ENCODE data around the gene UROS. TPM values are rescaled to one million over a fixed set of nuclear protein-coding genes. Genes with fewer than 3 reads are reported as not detected.

The UROS gene
- total RNA-seq, 4 donors from 2014 or later: 22.7 to 48.2 (median 27.3) TPM

DNA sequence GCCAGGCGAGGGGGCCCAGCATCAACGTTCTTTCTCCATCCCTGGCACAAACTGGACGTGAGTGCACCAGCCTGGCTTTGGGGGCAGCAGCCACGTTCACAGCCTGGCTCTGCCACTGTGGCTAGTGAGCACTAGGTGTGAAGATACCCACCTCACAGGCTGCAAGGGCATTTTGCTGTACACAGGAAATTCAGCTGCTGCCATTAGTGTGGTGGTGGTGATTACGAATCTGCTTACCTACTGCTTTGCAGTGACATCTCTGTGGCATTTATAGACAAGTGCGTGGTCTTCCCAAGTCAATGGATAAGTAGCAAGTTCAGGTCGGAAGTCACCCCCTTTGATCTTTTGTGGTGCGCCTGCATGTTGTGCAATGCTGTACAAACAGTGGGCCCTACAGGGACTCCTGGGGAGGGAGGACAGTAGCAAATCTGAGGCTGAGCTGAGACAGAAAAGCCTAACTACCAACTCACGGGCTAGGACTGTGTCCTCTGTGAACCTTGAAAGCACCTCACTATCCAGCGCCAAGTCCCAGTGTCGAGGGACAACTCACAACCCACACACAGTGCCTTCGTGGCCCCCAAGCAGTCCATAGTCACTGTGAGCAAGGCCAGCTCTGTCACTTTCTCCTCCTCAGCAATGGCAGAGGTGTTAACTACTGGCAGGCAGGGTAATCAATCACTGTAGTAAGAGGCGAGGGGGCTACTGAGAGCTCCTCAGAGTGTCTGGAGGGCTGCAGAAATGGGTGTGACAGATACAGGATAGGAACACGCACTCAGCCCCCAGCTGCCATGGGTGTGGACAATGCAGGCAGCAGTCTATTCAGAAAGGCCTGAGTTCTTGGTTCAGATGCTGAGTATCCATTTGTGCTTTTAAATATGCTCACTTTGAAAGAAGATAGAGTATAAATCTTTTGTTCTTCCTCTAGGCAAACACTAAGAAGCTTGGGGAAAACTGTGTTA lies 30.4 kb downstream of the UROS start:
- no peaks in the 10 kb centered on the region for H3K27me3 ChIP-seq
- H3K36me3 ChIP-seq: peaks cover 83% of the 10 kb centered on the region
- H3K9me3 ChIP-seq: no peaks in the 10 kb centered on the region
- H3K4me1 ChIP-seq: no peaks in the 10 kb centered on the region
- DNase-seq (ENCODE audit: low spot score in 2 of 2): no peak
- TF ChIP-seq, protein P1, sequence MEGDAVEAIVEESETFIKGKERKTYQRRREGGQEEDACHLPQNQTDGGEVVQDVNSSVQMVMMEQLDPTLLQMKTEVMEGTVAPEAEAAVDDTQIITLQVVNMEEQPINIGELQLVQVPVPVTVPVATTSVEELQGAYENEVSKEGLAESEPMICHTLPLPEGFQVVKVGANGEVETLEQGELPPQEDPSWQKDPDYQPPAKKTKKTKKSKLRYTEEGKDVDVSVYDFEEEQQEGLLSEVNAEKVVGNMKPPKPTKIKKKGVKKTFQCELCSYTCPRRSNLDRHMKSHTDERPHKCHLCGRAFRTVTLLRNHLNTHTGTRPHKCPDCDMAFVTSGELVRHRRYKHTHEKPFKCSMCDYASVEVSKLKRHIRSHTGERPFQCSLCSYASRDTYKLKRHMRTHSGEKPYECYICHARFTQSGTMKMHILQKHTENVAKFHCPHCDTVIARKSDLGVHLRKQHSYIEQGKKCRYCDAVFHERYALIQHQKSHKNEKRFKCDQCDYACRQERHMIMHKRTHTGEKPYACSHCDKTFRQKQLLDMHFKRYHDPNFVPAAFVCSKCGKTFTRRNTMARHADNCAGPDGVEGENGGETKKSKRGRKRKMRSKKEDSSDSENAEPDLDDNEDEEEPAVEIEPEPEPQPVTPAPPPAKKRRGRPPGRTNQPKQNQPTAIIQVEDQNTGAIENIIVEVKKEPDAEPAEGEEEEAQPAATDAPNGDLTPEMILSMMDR (IDR thresholded peaks at IDR 0.05): no peak
- TF ChIP-seq EP300 (IDR thresholded peaks at IDR 0.05) (no peak), POLR2A (IDR thresholded peaks at IDR 0.05) (no peak), POLR2AphosphoS5 (IDR thresholded peaks at IDR 0.05) (no peak)
- H3K27ac ChIP-seq: no peak overlapping the region
- no peak overlapping the region for H3K4me3 ChIP-seq
- 86% methylated on average over 11 of the region's 14 CpGs for WGBS

DNA sequence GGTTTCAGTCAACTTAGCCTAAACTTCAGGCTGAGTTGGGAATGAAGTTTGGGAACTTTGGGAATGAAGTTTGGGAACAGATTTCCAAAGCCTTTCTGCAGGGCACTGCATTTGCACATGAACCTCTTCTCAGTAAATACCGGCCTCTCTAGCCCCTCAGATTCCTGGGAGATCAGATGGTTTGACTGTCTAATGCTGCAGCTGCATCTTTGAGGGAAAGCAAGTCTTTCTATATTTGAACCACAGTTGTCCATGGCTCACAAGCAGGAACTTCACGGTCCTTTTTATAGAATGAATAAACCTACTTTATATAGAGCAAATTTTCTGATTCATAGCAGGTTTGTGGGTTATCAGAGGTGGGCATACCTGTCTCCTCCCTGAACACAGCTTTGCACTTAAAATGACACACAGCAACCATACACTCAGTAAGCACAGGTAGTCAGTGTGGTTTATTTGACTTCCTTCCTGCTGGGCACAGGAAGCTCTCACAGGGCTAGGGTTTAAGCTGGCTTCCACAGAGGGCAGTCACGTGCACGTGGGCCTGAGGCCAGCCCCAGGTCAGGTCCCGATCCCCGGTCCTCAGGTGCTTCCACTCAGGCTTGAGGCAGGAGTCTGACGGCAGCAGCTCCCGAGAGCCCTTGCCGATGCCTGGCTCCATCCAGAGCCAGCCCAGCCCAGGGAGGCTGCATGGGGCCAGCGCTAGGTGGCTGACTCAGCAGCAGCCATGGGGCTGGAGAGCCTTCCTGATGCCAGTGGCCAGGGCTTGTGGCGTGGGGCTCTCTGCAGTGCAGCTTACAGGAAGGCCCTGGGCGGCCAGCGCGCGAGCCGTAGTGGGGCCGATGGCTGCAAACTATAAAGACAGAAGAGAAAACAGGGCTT lies 34.7 kb downstream of the UROS start:
- no peaks in the 10 kb centered on the region for H3K4me1 ChIP-seq
- H3K36me3 ChIP-seq: peaks cover 43% of the 10 kb centered on the region
- no peak overlapping the region for H3K27ac ChIP-seq
- no peak for TF ChIP-seq POLR2AphosphoS5 (IDR thresholded peaks at IDR 0.05)
- no peak for TF ChIP-seq POLR2A (IDR thresholded peaks at IDR 0.05)
- TF ChIP-seq, protein P1 (IDR thresholded peaks at IDR 0.05): no peak
- no peak for TF ChIP-seq EP300 (IDR thresholded peaks at IDR 0.05)
- no peaks in the 10 kb centered on the region for H3K9me3 ChIP-seq
- 91% methylated on average over 13 of the region's 17 CpGs for WGBS
- no peak overlapping the region for H3K4me3 ChIP-seq
- no peaks in the 10 kb centered on the region for H3K27me3 ChIP-seq
- no peak for DNase-seq (ENCODE audit: low spot score in 2 of 2)

DNA sequence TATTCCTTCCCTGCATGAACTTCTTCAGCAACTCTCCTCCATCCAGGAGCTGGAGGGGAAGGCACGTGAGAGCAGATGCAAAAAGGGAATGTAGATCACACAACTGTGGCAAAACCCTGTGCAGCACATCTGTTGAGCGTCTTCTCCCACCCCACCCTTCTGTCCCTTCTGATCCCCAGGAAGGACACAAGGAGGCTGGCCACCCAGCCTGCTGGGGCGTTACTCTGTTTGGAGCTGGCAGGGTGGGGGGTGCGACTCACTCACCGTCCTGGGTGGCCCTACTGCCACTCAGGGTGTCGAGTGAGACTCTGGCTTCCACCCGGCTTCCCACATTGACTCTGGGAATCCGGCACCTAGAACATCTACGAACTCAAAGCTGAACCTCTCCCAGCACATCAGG lies 37.3 kb downstream of the UROS start:
- peaks cover 21% of the 10 kb centered on the region for H3K36me3 ChIP-seq
- DNase-seq (ENCODE audit: low spot score in 2 of 2): no peak
- no peaks in the 10 kb centered on the region for H3K9me3 ChIP-seq
- no peak for TF ChIP-seq EP300 (IDR thresholded peaks at IDR 0.05)
- no peak for TF ChIP-seq POLR2A (IDR thresholded peaks at IDR 0.05)
- TF ChIP-seq, protein P1 (IDR thresholded peaks at IDR 0.05): no peak
- TF ChIP-seq POLR2AphosphoS5 (IDR thresholded peaks at IDR 0.05): no peak
- 68% methylated on average over 9 of the region's 9 CpGs for WGBS
- H3K27me3 ChIP-seq: no peaks in the 10 kb centered on the region
- no peaks in the 10 kb centered on the region for H3K4me1 ChIP-seq
- no peak overlapping the region for H3K4me3 ChIP-seq
- no peak overlapping the region for H3K27ac ChIP-seq

DNA sequence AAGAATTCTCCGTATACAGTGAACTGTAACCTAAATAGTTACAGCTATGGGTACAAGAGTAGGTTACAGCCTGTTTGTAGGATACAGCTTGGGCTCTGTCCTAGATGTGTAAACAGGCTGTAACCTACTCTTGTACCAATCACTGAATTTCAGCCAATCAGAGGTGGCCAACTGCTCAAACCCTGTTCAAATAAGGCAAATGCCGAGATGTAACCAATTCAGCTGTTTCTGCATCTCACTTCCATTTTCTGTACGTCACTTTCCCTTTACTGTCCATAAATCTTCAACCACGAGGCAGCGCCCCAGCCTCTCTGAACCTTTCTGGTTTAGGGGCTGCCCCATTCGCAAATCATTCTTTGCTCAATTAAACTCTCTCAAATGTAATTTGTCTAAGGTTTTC lies 39.1 kb downstream of the UROS start:
- Histone ChIP-seq H3K4me3 (no peak overlapping the region), H3K9me3 (no peaks in the 10 kb centered on the region), H3K27ac (no peak overlapping the region), H3K36me3 (peaks cover 11% of the 10 kb centered on the region), H3K4me1 (no peaks in the 10 kb centered on the region), H3K27me3 (no peaks in the 10 kb centered on the region)
- TF ChIP-seq POLR2A (IDR thresholded peaks at IDR 0.05) (no peak), EP300 (IDR thresholded peaks at IDR 0.05) (no peak)
- TF ChIP-seq, protein P1 (IDR thresholded peaks at IDR 0.05): no peak
- DNase-seq (ENCODE audit: low spot score in 2 of 2): no peak
- 78% methylated on average over 6 of the region's 6 CpGs for WGBS

GRCh38 chr10:125783408-125783807 lies 39.6 kb downstream of the UROS start:
- no peak overlapping the region for H3K27ac ChIP-seq
- H3K4me1 ChIP-seq: no peaks in the 10 kb centered on the region
- no peaks in the 10 kb centered on the region for H3K9me3 ChIP-seq
- WGBS: 97% methylated on average over 7 of the region's 7 CpGs
- H3K27me3 ChIP-seq: no peaks in the 10 kb centered on the region
- no peak overlapping the region for H3K4me3 ChIP-seq
- DNase-seq (ENCODE audit: low spot score in 2 of 2): no peak
- TF ChIP-seq EP300 (IDR thresholded peaks at IDR 0.05) (no peak), POLR2A (IDR thresholded peaks at IDR 0.05) (no peak), POLR2AphosphoS5 (IDR thresholded peaks at IDR 0.05) (no peak)
- TF ChIP-seq, protein P1 (IDR thresholded peaks at IDR 0.05): no peak
- H3K36me3 ChIP-seq: peaks cover 5% of the 10 kb centered on the region

Measured in suprapubic skin (tissue), 4 donors.